HEK293T (cell line): ENCODE data around the gene STOML1.

ENCODE experiments used
- CTCF ChIA-PET: fragments of 350-600 bp; formaldehyde crosslinking; extraction: SDS; loops from one replicate; lab custom pipeline; 2021; ENCODE audit warnings: antibody characterized with exemption, inconsistent platforms; lab: Yijun Ruan, JAX
- POLR2A ChIA-PET: fragments of 350-600 bp; formaldehyde crosslinking; extraction: SDS; loops from one replicate; lab custom pipeline; 2020; ENCODE audit warnings: antibody characterized with exemption, inconsistent platforms; lab: Yijun Ruan, JAX
- DNase-seq: peaks from one replicate; pipeline ENCODE4 v3.0.0; 2012; ENCODE audit warnings: mixed read lengths; ENCODE audit errors: extremely low spot score
- ARNT ChIP-seq: fragments of 450-650 bp; IDR thresholded peaks from 2 replicates; pipeline ENCODE4 v1.6.1; 2017; ENCODE audit warnings: mild to moderate bottlenecking
- BHLHE40 ChIP-seq: fragments of 450-650 bp; IDR thresholded peaks from 2 replicates; pipeline ENCODE4 v1.6.1; 2016; ENCODE audit warnings: mild to moderate bottlenecking, moderate library complexity, borderline replicate concordance
- CTBP1 ChIP-seq: fragments of 450-650 bp; IDR thresholded peaks from 2 replicates; pipeline ENCODE4 v1.6.1; 2016; ENCODE audit warnings: borderline replicate concordance
- ELF4 ChIP-seq: fragments of 450-650 bp; IDR thresholded peaks from 2 replicates; pipeline ENCODE4 v1.6.1; 2017; ENCODE audit warnings: antibody characterized with exemption
- FOXA1 ChIP-seq: fragments of 450-650 bp; IDR thresholded peaks from 2 replicates; pipeline ENCODE4 v1.6.1; 2016; ENCODE audit warnings: mild to moderate bottlenecking
- FOXK2 ChIP-seq: fragments of 450-650 bp; IDR thresholded peaks from 2 replicates; pipeline ENCODE4 v1.6.1; 2016; ENCODE audit warnings: mild to moderate bottlenecking
- FOXM1 ChIP-seq: fragments of 450-650 bp; IDR thresholded peaks from 2 replicates; pipeline ENCODE4 v1.6.1; 2017; ENCODE audit warnings: mild to moderate bottlenecking, borderline replicate concordance
- HDGF ChIP-seq: fragments of 450-650 bp; IDR thresholded peaks from 2 replicates; pipeline ENCODE4 v1.6.1; 2017; ENCODE audit warnings: antibody characterized with exemption, borderline replicate concordance
- L3MBTL2 ChIP-seq: fragments of 450-650 bp; conservative IDR thresholded peaks from 2 replicates; pipeline ENCODE4 v1.6.1; 2016; ENCODE audit warnings: mild to moderate bottlenecking
- LEF1 ChIP-seq: fragments of 450-650 bp; IDR thresholded peaks from 2 replicates; pipeline ENCODE4 v1.6.1; 2017; ENCODE audit warnings: mild to moderate bottlenecking, borderline replicate concordance
- NFRKB ChIP-seq: fragments of 450-650 bp; IDR thresholded peaks from 2 replicates; pipeline ENCODE4 v1.6.1; 2016; ENCODE audit warnings: mild to moderate bottlenecking, moderate library complexity
- SP1 ChIP-seq: fragments of 450-650 bp; IDR thresholded peaks from 2 replicates; pipeline ENCODE4 v1.6.1; 2017
- SUZ12 ChIP-seq: fragments of 450-650 bp; IDR thresholded peaks from 2 replicates; pipeline ENCODE4 v1.6.1; 2016; ENCODE audit warnings: mild to moderate bottlenecking
- TARDBP ChIP-seq: fragments of 450-650 bp; IDR thresholded peaks from 2 replicates; pipeline ENCODE4 v1.6.1; 2016
- ZNF384 ChIP-seq: fragments of 450-650 bp; IDR thresholded peaks from 2 replicates; pipeline ENCODE4 v1.6.1; 2016
- TF ChIP-seq, protein P1 (sequence below): fragments of 450-650 bp; IDR thresholded peaks from 2 replicates; pipeline ENCODE4 v1.6.1; 2016

The STOML1 gene

DNA sequence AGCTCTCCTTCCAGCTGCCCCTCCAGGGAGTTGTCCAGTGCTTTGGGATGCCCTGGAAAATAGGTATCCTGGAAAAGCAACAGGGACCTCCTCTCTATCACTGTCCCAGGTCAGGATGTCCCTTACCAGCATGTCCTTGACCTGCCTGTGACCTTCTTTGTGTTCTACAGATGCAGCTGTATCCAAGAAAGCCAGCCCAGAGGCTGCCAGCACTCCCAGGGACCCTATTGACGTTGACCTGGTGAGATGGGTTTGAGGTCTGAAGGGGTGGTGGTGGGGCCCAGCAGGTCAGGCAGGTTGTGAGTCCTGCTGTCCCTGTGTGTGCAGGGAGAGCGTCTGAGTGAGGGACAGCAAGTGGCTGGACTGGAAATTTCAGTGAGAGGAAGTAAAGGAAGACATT, 32.6 kb upstream of the STOML1 start:
- no peak for DNase-seq
- ChIA-PET CTCF (no interaction called here), POLR2A (interaction anchor here (1.0 kb wide), 1 partner anchor 33 kb away, joined by 3 read pairs; no protein-coding TSS in a partner anchor)
- TF ChIP-seq ARNT (no peak), BHLHE40 (no peak), CTBP1 (no peak), FOXA1 (no peak), FOXK2 (no peak), FOXM1 (no peak), ELF4 (no peak), ZNF384 (no peak), L3MBTL2 (no peak), TARDBP (no peak), SUZ12 (no peak), HDGF (no peak)

DNA sequence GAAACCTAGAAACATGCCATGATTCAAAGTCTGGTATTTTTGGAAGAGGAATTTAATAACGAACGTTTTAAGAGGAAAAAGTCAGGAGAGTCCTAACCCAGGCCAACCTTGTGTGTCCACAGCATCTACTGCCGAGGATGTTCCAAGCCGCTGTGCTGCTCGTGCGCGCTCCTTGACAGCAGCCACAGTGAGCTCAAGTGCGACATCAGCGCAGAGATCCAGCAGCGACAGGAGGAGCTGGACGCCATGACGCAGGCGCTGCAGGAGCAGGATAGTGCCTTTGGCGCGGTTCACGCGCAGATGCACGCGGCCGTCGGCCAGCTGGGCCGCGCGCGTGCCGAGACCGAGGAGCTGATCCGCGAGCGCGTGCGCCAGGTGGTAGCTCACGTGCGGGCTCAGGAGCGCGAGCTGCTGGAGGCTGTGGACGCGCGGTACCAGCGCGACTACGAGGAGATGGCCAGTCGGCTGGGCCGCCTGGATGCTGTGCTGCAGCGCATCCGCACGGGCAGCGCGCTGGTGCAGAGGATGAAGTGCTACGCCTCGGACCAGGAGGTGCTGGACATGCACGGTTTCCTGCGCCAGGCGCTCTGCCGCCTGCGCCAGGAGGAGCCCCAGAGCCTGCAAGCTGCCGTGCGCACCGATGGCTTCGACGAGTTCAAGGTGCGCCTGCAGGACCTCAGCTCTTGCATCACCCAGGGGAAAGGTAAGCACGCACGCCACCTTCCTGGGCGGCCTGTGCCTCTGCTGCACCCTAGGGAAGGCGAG, 30.8 kb upstream of the STOML1 start:
- TF ChIP-seq ZNF384: no peak
- ChIA-PET CTCF (no interaction called here), POLR2A (no interaction called here)
- no peak for DNase-seq

DNA sequence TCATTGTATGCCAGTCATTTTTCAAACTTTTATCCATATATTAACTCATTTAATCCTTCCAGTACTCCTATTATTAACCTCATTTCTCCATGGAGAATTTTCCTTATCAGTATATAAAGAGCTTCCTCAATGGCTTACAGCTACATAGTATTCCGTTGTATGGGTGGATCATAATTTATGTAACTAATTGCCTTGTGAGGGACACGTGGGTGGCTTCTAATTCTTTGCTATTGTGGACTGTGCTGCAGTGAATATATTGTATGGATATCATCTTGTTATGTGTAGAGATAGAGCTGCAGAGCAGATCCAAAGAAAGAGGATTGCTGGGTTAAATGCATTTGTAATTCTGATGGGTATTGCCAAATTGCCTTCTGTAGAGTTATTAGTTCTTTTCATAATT, 27.6 kb upstream of the STOML1 start:
- CTCF ChIA-PET: no interaction called here
- TF ChIP-seq BHLHE40 (no peak), L3MBTL2 (no peak), ZNF384 (no peak), NFRKB (no peak), FOXA1 (no peak), TARDBP (no peak), LEF1 (no peak), SUZ12 (no peak)
- TF ChIP-seq, protein P1, sequence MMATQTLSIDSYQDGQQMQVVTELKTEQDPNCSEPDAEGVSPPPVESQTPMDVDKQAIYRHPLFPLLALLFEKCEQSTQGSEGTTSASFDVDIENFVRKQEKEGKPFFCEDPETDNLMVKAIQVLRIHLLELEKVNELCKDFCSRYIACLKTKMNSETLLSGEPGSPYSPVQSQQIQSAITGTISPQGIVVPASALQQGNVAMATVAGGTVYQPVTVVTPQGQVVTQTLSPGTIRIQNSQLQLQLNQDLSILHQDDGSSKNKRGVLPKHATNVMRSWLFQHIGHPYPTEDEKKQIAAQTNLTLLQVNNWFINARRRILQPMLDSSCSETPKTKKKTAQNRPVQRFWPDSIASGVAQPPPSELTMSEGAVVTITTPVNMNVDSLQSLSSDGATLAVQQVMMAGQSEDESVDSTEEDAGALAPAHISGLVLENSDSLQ: no peak
- no peak for DNase-seq
- POLR2A ChIA-PET: no interaction called here

DNA sequence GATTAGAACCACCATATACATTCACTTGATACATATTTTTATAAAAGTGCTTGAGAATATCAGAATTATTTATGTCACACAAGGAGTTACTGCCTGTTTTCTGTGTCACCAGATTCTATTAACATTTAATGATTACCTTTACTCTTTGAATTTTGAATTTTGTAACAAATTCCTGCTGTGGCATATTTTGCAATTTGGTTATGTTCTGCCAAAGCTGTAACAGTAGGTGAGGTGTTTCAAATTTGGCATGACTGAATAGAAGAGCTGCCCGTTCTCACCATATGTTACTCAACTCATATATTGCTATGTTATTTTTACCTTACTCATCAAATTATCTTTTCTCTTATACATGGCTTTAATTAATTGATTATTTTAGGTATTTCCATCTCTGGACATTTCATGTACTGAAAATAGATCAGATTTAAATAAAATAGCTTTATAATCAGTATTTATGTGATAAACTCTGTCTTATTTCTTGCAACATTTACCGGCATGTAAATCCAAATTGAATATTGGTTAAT, 21.3 kb upstream of the STOML1 start:
- TF ChIP-seq BHLHE40: no peak
- TF ChIP-seq, protein P1: no peak
- TF ChIP-seq NFRKB: no peak
- TF ChIP-seq SUZ12: no peak
- no peak for TF ChIP-seq ELF4
- no peak for TF ChIP-seq HDGF
- ChIA-PET CTCF (no interaction called here), POLR2A (interaction anchor here (1.0 kb wide), 1 partner anchor 19 kb away, joined by 4 read pairs; the partner anchor contains the start of gene PML)
- no peak for DNase-seq

DNA sequence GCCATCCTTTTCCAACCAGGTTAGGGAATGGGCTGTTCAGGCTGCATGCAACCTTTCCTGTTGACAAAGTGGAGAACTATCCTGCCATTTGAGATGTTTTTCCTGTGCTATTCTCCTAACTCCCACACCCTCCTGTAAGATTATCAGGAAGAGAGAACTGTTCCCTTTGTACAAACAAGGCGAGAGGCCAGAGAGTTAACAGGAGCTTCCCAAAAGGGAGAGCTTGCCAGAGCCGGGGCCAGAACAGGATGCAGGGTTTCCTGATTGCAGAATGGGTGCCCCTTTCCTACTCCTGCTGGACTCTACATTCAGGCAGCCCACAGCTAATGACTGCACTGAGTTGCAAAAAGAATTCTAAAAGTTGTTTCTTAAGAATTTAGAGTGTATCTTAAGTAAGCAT, 19.5 kb upstream of the STOML1 start:
- ChIA-PET POLR2A (no interaction called here), CTCF (no interaction called here)
- TF ChIP-seq ZNF384 (no peak), HDGF (no peak), SUZ12 (no peak), NFRKB (no peak), FOXM1 (no peak), ARNT (no peak), CTBP1 (no peak)
- DNase-seq: no peak

DNA sequence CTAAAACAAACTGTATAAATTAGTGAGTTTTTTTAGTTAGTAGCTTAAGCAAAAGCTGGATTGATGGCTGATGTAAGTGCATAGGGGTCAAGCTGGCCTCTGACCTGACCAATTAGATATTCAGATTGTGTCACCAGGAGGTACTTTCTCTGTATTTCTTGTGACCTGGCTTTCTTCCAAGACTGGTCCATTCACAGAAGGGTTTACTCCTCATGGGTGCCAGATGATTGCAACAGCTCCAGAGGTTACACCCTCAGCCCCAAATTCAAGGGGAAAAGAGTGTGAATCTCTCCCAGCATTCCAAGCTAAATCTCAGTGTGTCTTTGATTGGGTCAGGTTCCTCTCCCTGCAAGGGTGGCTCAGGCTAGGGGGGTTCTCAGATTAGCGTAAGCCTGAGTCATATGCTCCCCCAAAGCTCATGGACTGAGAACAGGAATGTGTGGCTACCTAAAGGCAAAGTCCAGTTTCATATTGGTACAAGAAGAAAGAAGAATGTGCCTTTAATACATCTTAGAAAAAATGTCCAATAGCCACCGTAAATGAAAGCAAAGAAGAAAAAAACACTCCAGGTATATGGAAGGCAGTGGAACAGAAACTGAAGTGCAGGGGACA, 18.9 kb upstream of the STOML1 start:
- ChIA-PET POLR2A (interaction anchor here (1.4 kb wide), 1 partner anchor 17 kb away, joined by 5 read pairs; the partner anchor contains the start of gene PML), CTCF (no interaction called here)
- TF ChIP-seq BHLHE40 (no peak), TARDBP (no peak), SP1 (no peak), HDGF (no peak), FOXK2 (no peak), LEF1 (no peak), ELF4 (no peak), FOXM1 (no peak), FOXA1 (no peak), SUZ12 (no peak), L3MBTL2 (no peak), ARNT (no peak), NFRKB (no peak), ZNF384 (no peak), CTBP1 (no peak)
- TF ChIP-seq, protein P1: no peak
- no peak for DNase-seq
